ENCODE data around the gene ALDH3B2.
"Not testable (repeated sequence)": the region's sequence is repeated elsewhere in the genome, so short reads cannot be mapped to it uniquely, and the experiment has no call there.

The ALDH3B2 gene

GRCh38 chr11:67629386-67630227 lies 44.8 kb downstream of the ALDH3B2 start, which contains the start of gene NUDT8:
NUDT8 (minus strand) TSS chr11:67629937; CDS start chr11:67629911, 26 bp downstream.
- peak; percentile 82 for DNase-seq (ENCODE audit: low spot score)

GRCh38 chr11:67628710-67629385 lies 45.6 kb downstream of the ALDH3B2 start:
- no peak for DNase-seq (ENCODE audit: low spot score)

- DNase-seq (ENCODE audit: low spot score) = no peak
These were observed 46.4 kb downstream of the ALDH3B2 start for GRCh38 chr11:67627812-67628624.

GRCh38 chr11:67627441-67627811 lies 47.0 kb downstream of the ALDH3B2 start:
- DNase-seq (ENCODE audit: low spot score) = no peak

- DNase-seq (ENCODE audit: low spot score) = no peak
These were observed 47.5 kb downstream of the ALDH3B2 start for GRCh38 chr11:67626970-67627369.

- DNase-seq (ENCODE audit: low spot score) = not testable (repeated sequence)
These were observed 48.1 kb downstream of the ALDH3B2 start for GRCh38 chr11:67626131-67626833.

- DNase-seq (ENCODE audit: low spot score) = not testable (repeated sequence)
These were observed 50.6 kb downstream of the ALDH3B2 start for GRCh38 chr11:67623795-67624194.

GRCh38 chr11:67622905-67623304 lies 51.5 kb downstream of the ALDH3B2 start:
- DNase-seq (ENCODE audit: low spot score) = not testable (repeated sequence)

GRCh38 chr11:67621928-67622327 lies 52.5 kb downstream of the ALDH3B2 start:
- not testable (repeated sequence) for DNase-seq (ENCODE audit: low spot score)

GRCh38 chr11:67620621-67621020 lies 53.8 kb downstream of the ALDH3B2 start:
- not testable (repeated sequence) for DNase-seq (ENCODE audit: low spot score)

- DNase-seq (ENCODE audit: low spot score) = not testable (repeated sequence)
These were observed 54.5 kb downstream of the ALDH3B2 start for GRCh38 chr11:67619683-67620618.

GRCh38 chr11:67618901-67619659 lies 55.3 kb downstream of the ALDH3B2 start:
- DNase-seq (ENCODE audit: low spot score) = not testable (repeated sequence)

- no peak for DNase-seq (ENCODE audit: low spot score)
These were observed 57.0 kb downstream of the ALDH3B2 start for GRCh38 chr11:67617243-67617953.

GRCh38 chr11:67616431-67617242 lies 57.8 kb downstream of the ALDH3B2 start:
- no peak for DNase-seq (ENCODE audit: low spot score)

- DNase-seq (ENCODE audit: low spot score) = no peak
These were observed 58.5 kb downstream of the ALDH3B2 start for GRCh38 chr11:67615728-67616430.

- DNase-seq (ENCODE audit: low spot score) = peak; percentile 43
These were observed 59.4 kb downstream of the ALDH3B2 start for GRCh38 chr11:67614730-67615714.
